Activated naive CD4-positive, alpha-beta T cell treated with anti-CD3 and anti-CD28 coated beads, Interleukin-2, amount 50 U/mL, for 24 hours (primary cell): ENCODE data around the gene FAT4.

Experiments
- H3K27ac Mint-ChIP-seq: one replicate; pipeline ENCODE4 v1.8.0; 2021; ENCODE audit warnings: mild to moderate bottlenecking, mixed read lengths
- H3K27me3 Mint-ChIP-seq: one replicate; pipeline ENCODE4 v1.8.0; 2021; ENCODE audit warnings: mixed read lengths
- H3K36me3 Mint-ChIP-seq: one replicate; pipeline ENCODE4 v1.8.0; 2021; ENCODE audit warnings: mixed read lengths
- H3K4me1 Mint-ChIP-seq: one replicate; pipeline ENCODE4 v1.8.0; 2021; ENCODE audit warnings: mixed read lengths
- H3K4me3 Mint-ChIP-seq: one replicate; pipeline ENCODE4 v1.8.0; 2021; ENCODE audit warnings: mild to moderate bottlenecking, mixed read lengths
- H3K9me3 Mint-ChIP-seq: one replicate; pipeline ENCODE4 v1.8.0; 2021; ENCODE audit warnings: mixed read lengths

The FAT4 gene, protein sequence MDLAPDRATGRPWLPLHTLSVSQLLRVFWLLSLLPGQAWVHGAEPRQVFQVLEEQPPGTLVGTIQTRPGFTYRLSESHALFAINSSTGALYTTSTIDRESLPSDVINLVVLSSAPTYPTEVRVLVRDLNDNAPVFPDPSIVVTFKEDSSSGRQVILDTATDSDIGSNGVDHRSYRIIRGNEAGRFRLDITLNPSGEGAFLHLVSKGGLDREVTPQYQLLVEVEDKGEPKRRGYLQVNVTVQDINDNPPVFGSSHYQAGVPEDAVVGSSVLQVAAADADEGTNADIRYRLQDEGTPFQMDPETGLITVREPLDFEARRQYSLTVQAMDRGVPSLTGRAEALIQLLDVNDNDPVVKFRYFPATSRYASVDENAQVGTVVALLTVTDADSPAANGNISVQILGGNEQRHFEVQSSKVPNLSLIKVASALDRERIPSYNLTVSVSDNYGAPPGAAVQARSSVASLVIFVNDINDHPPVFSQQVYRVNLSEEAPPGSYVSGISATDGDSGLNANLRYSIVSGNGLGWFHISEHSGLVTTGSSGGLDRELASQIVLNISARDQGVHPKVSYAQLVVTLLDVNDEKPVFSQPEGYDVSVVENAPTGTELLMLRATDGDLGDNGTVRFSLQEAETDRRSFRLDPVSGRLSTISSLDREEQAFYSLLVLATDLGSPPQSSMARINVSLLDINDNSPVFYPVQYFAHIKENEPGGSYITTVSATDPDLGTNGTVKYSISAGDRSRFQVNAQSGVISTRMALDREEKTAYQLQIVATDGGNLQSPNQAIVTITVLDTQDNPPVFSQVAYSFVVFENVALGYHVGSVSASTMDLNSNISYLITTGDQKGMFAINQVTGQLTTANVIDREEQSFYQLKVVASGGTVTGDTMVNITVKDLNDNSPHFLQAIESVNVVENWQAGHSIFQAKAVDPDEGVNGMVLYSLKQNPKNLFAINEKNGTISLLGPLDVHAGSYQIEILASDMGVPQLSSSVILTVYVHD (N-terminal part only)

DNA sequence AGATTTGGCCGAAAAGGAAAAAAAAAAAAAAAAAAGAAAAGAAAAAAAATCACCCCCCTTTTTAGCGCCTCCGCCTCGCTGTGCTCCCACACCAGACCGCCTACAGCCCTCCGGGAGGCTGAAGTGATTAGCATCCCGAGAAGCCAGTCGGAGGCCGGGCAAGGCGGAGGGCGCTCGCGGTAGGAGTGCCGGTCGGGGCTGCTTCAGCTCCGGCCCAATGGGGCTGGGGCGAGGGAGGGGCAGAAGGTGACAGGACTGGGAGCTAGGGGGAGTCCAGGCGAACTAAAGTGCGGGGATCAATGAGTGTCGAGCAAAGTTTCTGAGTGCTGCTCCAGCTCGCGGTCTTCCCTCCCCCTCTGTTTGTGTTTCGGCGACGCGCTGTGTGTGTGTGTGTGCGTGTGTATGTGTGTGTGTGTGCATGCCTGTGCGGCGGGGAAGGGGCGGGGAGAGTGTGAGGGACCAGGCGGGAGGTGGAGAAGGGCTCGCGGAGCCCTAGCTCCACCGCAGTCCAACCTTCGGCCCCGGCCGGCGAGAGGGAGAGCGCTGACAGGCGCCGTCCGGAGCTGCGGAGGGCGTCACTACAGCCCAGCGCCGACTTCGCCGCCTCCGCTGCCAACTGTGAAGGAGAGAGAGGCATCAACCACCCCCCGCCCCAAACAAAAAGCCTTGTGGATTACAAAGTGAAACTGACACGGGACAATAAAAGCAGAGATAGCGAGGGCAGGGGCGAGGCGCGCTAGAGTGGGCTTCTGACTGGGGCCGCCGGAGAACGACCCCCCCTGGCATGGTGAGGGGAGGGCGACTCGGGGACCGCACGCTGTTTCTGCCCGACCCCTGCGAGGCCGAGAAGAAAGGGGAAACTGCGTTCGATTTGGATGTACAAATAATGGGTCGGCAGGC lies at the start of gene FAT4:
Gene FAT4, plus strand, starts transcription at position 280 of the 900 bp plus-strand sequence. CDS start 1,457 bp downstream, outside the sequence.
- Mint-ChIP-seq H3K27ac (no peak within 1 kb of the TSS), H3K4me3 (peak within 1 kb of the TSS; percentile 85), H3K36me3 (no peaks in the 10 kb centered on the region), H3K9me3 (no peaks in the 10 kb centered on the region), H3K4me1 (peaks cover 25% of the 10 kb centered on the region), H3K27me3 (peaks cover 49% of the 10 kb centered on the region)

- Mint-ChIP-seq H3K27ac (no peak overlapping the region), H3K4me3 (no peak overlapping the region)
Measured at GRCh38 chr4:125265846-125266245, 48.9 kb upstream of the FAT4 start.

GRCh38 chr4:125266901-125267604 lies 47.7 kb upstream of the FAT4 start:
- no peaks in the 10 kb centered on the region for H3K27me3 Mint-ChIP-seq
- no peaks in the 10 kb centered on the region for H3K9me3 Mint-ChIP-seq
- no peaks in the 10 kb centered on the region for H3K36me3 Mint-ChIP-seq
- H3K4me1 Mint-ChIP-seq: no peaks in the 10 kb centered on the region
- no peak overlapping the region for H3K4me3 Mint-ChIP-seq
- H3K27ac Mint-ChIP-seq: no peak overlapping the region

More at GRCh38 chr4:125265846-125266245, 48.9 kb upstream of the FAT4 start:
- Mint-ChIP-seq H3K9me3 (no peaks in the 10 kb centered on the region), H3K4me1 (no peaks in the 10 kb centered on the region), H3K27me3 (no peaks in the 10 kb centered on the region), H3K36me3 (no peaks in the 10 kb centered on the region)

GRCh38 chr4:125267630-125268029 lies 47.1 kb upstream of the FAT4 start:
- Mint-ChIP-seq H3K27ac (no peak overlapping the region), H3K4me3 (no peak overlapping the region), H3K9me3 (no peaks in the 10 kb centered on the region), H3K4me1 (no peaks in the 10 kb centered on the region), H3K36me3 (no peaks in the 10 kb centered on the region), H3K27me3 (no peaks in the 10 kb centered on the region)

DNA sequence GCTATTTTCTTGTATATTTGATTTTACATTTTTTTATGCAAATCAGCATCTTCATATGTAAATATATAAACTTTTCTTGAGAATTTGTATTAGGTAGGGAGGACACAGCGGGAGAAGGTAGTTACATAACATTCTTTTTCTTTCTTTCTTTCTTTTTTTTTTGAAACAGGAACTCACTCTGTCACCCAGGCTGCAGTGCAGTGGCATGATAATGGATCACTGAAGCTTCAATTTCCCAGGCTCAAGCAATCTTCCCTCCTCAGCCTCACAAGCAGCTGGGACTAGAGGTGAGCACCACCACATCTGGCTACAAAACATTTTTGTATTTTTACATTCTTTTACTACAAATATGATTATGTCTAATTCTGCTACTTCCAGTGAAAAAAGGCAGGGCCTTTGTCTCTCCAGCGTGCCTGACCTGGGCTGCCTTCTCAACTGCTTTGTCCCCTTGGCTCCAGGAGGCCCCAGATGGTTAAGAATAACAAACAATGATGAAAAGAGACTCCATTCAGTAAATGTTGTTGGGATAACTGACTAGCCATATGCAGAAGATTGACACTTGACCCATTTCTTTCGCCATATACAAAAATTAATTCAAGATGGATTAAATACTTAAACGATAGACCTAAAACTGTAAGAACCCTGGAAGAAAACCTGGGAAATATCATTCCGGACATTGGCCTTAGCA lies 46.5 kb upstream of the FAT4 start:
- H3K4me1 Mint-ChIP-seq: no peaks in the 10 kb centered on the region

DNA sequence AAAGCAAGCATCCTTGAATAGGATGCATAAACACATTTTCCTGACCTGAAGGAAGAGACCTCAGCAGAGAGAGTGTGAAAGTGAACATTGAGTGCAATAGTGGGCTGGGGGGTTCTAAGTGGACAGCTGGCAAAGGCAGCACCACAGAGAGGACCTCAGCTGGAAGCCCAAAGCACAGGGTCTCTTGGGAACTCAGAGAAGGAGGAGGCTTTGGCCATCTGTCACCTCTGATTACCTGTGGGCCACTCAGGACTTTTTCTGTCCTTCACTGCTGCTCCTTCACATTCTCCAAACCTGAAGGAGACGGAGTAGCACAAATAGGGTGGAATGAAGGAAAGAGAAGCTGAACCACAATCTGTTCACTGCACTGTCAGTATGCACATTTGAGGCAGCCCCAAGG lies 37.9 kb upstream of the FAT4 start:
- Mint-ChIP-seq H3K4me3 (no peak overlapping the region), H3K4me1 (no peaks in the 10 kb centered on the region), H3K9me3 (no peaks in the 10 kb centered on the region)

More for the DNA sequence above, 46.5 kb upstream of the FAT4 start:
- Mint-ChIP-seq H3K27ac (no peak overlapping the region), H3K36me3 (no peaks in the 10 kb centered on the region), H3K4me3 (no peak overlapping the region), H3K9me3 (no peaks in the 10 kb centered on the region), H3K27me3 (no peaks in the 10 kb centered on the region)

GRCh38 chr4:125277790-125278189 lies 37.0 kb upstream of the FAT4 start:
- H3K9me3 Mint-ChIP-seq: no peaks in the 10 kb centered on the region
- H3K27me3 Mint-ChIP-seq: no peaks in the 10 kb centered on the region
- no peaks in the 10 kb centered on the region for H3K4me1 Mint-ChIP-seq
- H3K27ac Mint-ChIP-seq: no peak overlapping the region
- no peak overlapping the region for H3K4me3 Mint-ChIP-seq
- H3K36me3 Mint-ChIP-seq: no peaks in the 10 kb centered on the region

More for the DNA sequence above, 37.9 kb upstream of the FAT4 start:
- Mint-ChIP-seq H3K36me3 (no peaks in the 10 kb centered on the region), H3K27me3 (no peaks in the 10 kb centered on the region), H3K27ac (no peak overlapping the region)

DNA sequence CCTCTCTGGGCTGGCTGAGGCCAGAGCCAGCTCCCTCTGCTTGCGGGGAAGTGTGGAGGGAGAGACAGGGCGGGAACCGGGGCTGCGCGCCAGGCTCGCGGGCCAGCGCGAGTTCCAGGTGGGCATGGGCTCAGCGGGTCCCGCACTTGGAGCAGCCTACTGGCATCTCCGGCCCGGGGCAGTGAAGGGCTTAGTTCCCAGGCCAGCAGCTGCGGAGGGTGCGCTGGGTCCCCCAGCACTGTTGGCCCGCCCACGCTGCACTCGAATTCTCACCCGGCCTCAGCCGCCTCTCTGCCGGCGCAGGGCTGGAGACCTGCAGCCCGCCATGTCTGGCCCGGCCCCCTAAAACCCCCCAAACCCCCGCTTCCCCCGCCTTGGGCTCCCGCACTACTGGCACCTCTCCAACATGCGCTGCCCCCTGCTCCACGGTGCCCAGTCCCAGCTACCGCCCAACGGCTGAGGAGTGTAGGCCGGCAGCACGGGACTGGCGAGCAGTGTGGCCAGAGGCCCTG lies 33.8 kb upstream of the FAT4 start:
- Mint-ChIP-seq H3K9me3 (no peaks in the 10 kb centered on the region), H3K4me3 (no peak overlapping the region), H3K27me3 (no peaks in the 10 kb centered on the region), H3K4me1 (no peaks in the 10 kb centered on the region), H3K36me3 (no peaks in the 10 kb centered on the region), H3K27ac (no peak overlapping the region)

DNA sequence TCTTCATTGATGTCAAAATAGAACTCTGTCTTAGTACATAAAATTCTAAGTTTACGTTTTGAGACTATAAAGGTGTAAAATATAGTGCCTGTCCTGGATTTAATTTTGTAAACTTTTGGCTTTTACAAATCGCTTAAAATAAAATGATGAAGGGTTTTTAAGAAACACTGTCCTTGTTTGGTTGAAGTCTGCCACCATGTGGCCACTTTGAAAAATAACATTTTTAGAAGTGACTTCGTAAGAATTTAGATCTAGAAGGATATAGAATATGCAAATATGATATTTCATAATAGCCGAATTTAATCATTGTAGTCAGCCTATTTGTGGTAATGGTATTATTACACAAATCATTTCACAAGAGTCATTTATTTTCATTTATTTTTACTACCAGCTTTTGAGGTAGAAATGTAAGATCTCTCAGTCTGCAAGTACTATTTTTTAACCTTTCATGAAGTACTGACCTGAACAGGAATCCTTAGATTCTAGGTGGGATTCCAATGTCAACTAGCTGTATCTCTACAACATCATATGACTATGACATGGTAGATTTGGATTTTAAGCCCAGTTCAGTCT lies 31.0 kb upstream of the FAT4 start:
- Mint-ChIP-seq H3K4me1 (no peaks in the 10 kb centered on the region), H3K27me3 (no peaks in the 10 kb centered on the region), H3K36me3 (no peaks in the 10 kb centered on the region), H3K9me3 (no peaks in the 10 kb centered on the region), H3K27ac (no peak overlapping the region), H3K4me3 (no peak overlapping the region)

DNA sequence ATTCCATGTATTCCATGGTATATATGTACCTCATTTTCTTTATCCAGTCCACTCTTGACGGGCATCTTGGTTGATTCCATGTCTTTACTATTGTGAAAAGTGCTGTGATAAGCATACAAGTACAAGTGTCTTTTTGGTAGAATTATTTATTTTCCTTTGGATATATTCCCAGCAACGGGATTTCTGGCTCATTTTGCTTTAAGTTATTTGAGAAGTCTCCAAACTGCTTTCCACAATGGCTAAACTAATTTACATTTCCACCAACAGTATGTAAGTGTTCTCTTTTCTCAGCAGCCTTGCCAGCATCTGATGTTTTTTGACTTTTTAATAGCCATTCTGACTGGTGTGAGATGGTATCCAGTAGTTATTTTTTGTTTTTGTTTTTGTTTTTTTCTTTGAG lies 17.6 kb upstream of the FAT4 start:
- no peaks in the 10 kb centered on the region for H3K27me3 Mint-ChIP-seq
- H3K9me3 Mint-ChIP-seq: peaks cover under 1% of the 10 kb centered on the region
- no peaks in the 10 kb centered on the region for H3K36me3 Mint-ChIP-seq
- no peak overlapping the region for H3K27ac Mint-ChIP-seq
- H3K4me1 Mint-ChIP-seq: no peaks in the 10 kb centered on the region
- no peak overlapping the region for H3K4me3 Mint-ChIP-seq

GRCh38 chr4:125303058-125303457 lies 11.7 kb upstream of the FAT4 start:
- H3K4me1 Mint-ChIP-seq: no peaks in the 10 kb centered on the region
- H3K36me3 Mint-ChIP-seq: no peaks in the 10 kb centered on the region
- H3K9me3 Mint-ChIP-seq: no peaks in the 10 kb centered on the region
- no peak overlapping the region for H3K4me3 Mint-ChIP-seq
- peaks cover 2% of the 10 kb centered on the region for H3K27me3 Mint-ChIP-seq
- H3K27ac Mint-ChIP-seq: no peak overlapping the region

GRCh38 chr4:125303821-125304220 lies 10.9 kb upstream of the FAT4 start:
- H3K36me3 Mint-ChIP-seq: no peaks in the 10 kb centered on the region
- H3K9me3 Mint-ChIP-seq: no peaks in the 10 kb centered on the region
- H3K27me3 Mint-ChIP-seq: peaks cover 2% of the 10 kb centered on the region
- H3K4me1 Mint-ChIP-seq: no peaks in the 10 kb centered on the region
- H3K4me3 Mint-ChIP-seq: no peak overlapping the region
- H3K27ac Mint-ChIP-seq: no peak overlapping the region

DNA sequence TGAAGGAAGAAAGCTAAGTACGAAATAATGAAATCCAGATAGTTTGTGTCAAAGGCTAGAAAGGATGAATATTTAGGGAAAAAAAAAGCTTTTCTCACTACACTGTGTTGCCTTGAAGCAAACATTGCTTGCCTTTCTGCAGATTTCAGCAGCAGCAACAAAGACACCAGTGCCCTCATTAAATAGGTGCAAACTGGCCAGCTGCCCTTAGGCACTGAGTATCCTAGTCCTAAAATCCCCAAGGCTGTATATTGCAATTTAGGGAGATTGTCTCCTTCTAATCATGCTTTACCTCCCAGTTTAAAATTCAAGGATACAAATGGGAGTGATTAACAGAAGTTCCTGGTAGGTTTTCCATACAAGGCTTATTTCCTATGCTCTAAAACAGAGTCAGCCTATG lies 8.6 kb upstream of the FAT4 start:
- Mint-ChIP-seq H3K27ac (no peak overlapping the region), H3K9me3 (no peaks in the 10 kb centered on the region), H3K4me3 (no peak overlapping the region), H3K27me3 (peaks cover 6% of the 10 kb centered on the region), H3K4me1 (no peaks in the 10 kb centered on the region), H3K36me3 (no peaks in the 10 kb centered on the region)

DNA sequence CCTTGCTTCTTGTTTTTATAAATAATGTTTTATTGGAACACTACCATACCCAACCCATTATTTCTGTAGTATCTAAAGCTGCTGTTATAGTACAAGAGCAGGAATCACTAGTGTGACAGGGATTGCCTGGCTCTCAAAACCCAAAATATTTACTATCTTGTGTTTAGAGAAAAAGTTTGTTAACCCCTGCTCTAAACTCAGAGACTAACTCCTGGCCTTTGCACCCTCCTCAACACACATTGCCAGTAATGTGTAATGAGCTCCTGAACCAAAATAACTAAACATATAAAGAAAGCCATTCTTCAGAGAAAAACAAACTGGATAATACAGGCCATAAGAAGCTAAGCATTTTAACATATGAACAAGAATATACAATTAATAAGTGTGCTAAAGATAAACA lies 8.2 kb upstream of the FAT4 start:
- Mint-ChIP-seq H3K9me3 (no peaks in the 10 kb centered on the region), H3K4me3 (no peak overlapping the region), H3K36me3 (no peaks in the 10 kb centered on the region), H3K27me3 (peaks cover 10% of the 10 kb centered on the region), H3K27ac (no peak overlapping the region), H3K4me1 (no peaks in the 10 kb centered on the region)
